ACHN (cell line): ENCODE results near the gene CGNL1.

Source experiments
- DNase-seq: peaks from one replicate; pipeline ENCODE4 v3.0.0-alpha.2; 2015
- in situ Hi-C: cut with HindIII; loops from 2 replicates; pipeline ENCODE4 v1.10.0; 2017; ENCODE audit warnings: low sequenced_read_pairs, low pct_ligation_motif_present, low pct_unique_long_range_greater_than_20kb

Gene CGNL1

GRCh38 chr15:57525581-57525980, 149.3 kb downstream of the CGNL1 start:
- DNase-seq: no peak
- in situ Hi-C loops: loop anchor here (25.0 kb wide), 1 partner anchor 188 kb away; no protein-coding TSS in a partner anchor

- DNase-seq: no peak
- in situ Hi-C loops: loop anchor here (25.0 kb wide), 1 partner anchor 189 kb away; no protein-coding TSS in a partner anchor
Measured at GRCh38 chr15:57526076-57526475, 149.8 kb downstream of the CGNL1 start.

- no peak for DNase-seq
- in situ Hi-C loops: loop anchor here (25.0 kb wide), 1 partner anchor 189 kb away; no protein-coding TSS in a partner anchor
Measured at GRCh38 chr15:57526615-57527014, 150.3 kb downstream of the CGNL1 start.

- DNase-seq: peak; percentile 74
- in situ Hi-C loops: loop anchor here (25.0 kb wide), 1 partner anchor 190 kb away; no protein-coding TSS in a partner anchor
Measured at GRCh38 chr15:57527382-57528091, 151.2 kb downstream of the CGNL1 start.

- no peak for DNase-seq
- in situ Hi-C loops: loop anchor here (25.0 kb wide), 1 partner anchor 192 kb away; no protein-coding TSS in a partner anchor
Measured at GRCh38 chr15:57528940-57529565, 152.7 kb downstream of the CGNL1 start.

GRCh38 chr15:57529748-57530147, 153.4 kb downstream of the CGNL1 start:
- no peak for DNase-seq
- in situ Hi-C loops: loop anchor here (25.0 kb wide), 1 partner anchor 192 kb away; no protein-coding TSS in a partner anchor

GRCh38 chr15:57532731-57533447, 156.6 kb downstream of the CGNL1 start:
- DNase-seq: no peak
- in situ Hi-C loops: loop anchor here (25.0 kb wide), 1 partner anchor 196 kb away; no protein-coding TSS in a partner anchor

- in situ Hi-C loops: loop anchor here (25.0 kb wide), 1 partner anchor 196 kb away; no protein-coding TSS in a partner anchor
- DNase-seq: no peak
Measured at GRCh38 chr15:57533448-57533799, 157.1 kb downstream of the CGNL1 start.

- no peak for DNase-seq
- in situ Hi-C loops: loop anchor here (25.0 kb wide), 1 partner anchor 197 kb away; no protein-coding TSS in a partner anchor
Measured at GRCh38 chr15:57534281-57534680, 158.0 kb downstream of the CGNL1 start.

GRCh38 chr15:57537072-57537471, 160.8 kb downstream of the CGNL1 start:
- peak; percentile 84 for DNase-seq
- in situ Hi-C loops: loop anchor here (25.0 kb wide), 1 partner anchor 200 kb away; no protein-coding TSS in a partner anchor

GRCh38 chr15:57537488-57538264, 161.4 kb downstream of the CGNL1 start:
- in situ Hi-C loops: loop anchor here (25.0 kb wide), 1 partner anchor 200 kb away; no protein-coding TSS in a partner anchor
- DNase-seq: peak; percentile 11

GRCh38 chr15:57538265-57538529, 161.9 kb downstream of the CGNL1 start:
- in situ Hi-C loops: loop anchor here (25.0 kb wide), 1 partner anchor 201 kb away; no protein-coding TSS in a partner anchor
- DNase-seq: no peak

- in situ Hi-C loops: loop anchor here (25.0 kb wide), 1 partner anchor 202 kb away; no protein-coding TSS in a partner anchor
Measured at GRCh38 chr15:57538821-57539220, 162.5 kb downstream of the CGNL1 start.

GRCh38 chr15:57540211-57540610, 163.9 kb downstream of the CGNL1 start:
- no peak for DNase-seq
- in situ Hi-C loops: loop anchor here (25.0 kb wide), 1 partner anchor 203 kb away; no protein-coding TSS in a partner anchor

More at GRCh38 chr15:57538821-57539220, 162.5 kb downstream of the CGNL1 start:
- no peak for DNase-seq

GRCh38 chr15:57540736-57541135, 164.4 kb downstream of the CGNL1 start:
- in situ Hi-C loops: loop anchor here (25.0 kb wide), 1 partner anchor 203 kb away; no protein-coding TSS in a partner anchor
- DNase-seq: no peak

- in situ Hi-C loops: loop anchor here (25.0 kb wide), 1 partner anchor 204 kb away; no protein-coding TSS in a partner anchor
- no peak for DNase-seq
Measured at GRCh38 chr15:57541271-57541670, 165.0 kb downstream of the CGNL1 start.

GRCh38 chr15:57541805-57542504, 165.7 kb downstream of the CGNL1 start:
- in situ Hi-C loops: loop anchor here (25.0 kb wide), 1 partner anchor 205 kb away; no protein-coding TSS in a partner anchor
- DNase-seq: peak; percentile 57
